Loucy (cell line): Measurements from ENCODE around the gene CEP97.

Experiments
- EZH2phosphoT487 ChIP-seq: fragments of 200-600 bp; IDR thresholded peaks from 2 replicates; pipeline ENCODE4 v1.6.1; 2018; ENCODE audit warnings: antibody characterized with exemption, mild to moderate bottlenecking, moderate library complexity, borderline replicate concordance
- TF ChIP-seq, protein P1 (sequence below): fragments of 200-600 bp; sonication (generic); conservative IDR thresholded peaks from 2 replicates; pipeline ENCODE4 v1.5.1; 2014; ENCODE audit warnings: mild to moderate bottlenecking, antibody characterized with exemption, low read length

DNA sequence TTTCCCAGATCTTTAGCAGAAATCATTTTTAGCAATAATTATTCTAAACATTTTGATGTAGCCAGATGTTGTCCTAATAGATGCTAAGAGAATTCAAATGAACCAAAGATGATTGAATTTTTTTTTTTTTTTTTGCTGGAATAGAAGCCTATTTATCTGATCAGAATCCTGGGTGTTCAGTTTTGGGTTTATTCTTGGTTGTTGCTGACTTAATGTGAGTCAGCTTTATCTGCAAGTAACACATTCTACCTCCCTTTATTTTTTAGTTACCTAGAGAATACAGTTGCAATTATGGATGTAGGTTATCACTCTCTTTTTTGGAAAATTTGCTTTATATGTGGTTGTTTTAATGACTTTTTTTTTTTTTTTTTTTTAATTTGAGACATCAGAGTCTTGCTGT is 6.4 kb downstream of the CEP97 start:
- TF ChIP-seq, protein P1, sequence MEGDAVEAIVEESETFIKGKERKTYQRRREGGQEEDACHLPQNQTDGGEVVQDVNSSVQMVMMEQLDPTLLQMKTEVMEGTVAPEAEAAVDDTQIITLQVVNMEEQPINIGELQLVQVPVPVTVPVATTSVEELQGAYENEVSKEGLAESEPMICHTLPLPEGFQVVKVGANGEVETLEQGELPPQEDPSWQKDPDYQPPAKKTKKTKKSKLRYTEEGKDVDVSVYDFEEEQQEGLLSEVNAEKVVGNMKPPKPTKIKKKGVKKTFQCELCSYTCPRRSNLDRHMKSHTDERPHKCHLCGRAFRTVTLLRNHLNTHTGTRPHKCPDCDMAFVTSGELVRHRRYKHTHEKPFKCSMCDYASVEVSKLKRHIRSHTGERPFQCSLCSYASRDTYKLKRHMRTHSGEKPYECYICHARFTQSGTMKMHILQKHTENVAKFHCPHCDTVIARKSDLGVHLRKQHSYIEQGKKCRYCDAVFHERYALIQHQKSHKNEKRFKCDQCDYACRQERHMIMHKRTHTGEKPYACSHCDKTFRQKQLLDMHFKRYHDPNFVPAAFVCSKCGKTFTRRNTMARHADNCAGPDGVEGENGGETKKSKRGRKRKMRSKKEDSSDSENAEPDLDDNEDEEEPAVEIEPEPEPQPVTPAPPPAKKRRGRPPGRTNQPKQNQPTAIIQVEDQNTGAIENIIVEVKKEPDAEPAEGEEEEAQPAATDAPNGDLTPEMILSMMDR = no peak
- no peak for TF ChIP-seq EZH2phosphoT487
